ENCODE measurements around the gene LECT2. TPM values are rescaled to one million over a fixed set of nuclear protein-coding genes. Genes with fewer than 3 reads are reported as not detected.

Gene LECT2
- total and polyA plus RNA-seq, 2 experiments from 2014 or later = 0.45 TPM; not detected in 1

DNA sequence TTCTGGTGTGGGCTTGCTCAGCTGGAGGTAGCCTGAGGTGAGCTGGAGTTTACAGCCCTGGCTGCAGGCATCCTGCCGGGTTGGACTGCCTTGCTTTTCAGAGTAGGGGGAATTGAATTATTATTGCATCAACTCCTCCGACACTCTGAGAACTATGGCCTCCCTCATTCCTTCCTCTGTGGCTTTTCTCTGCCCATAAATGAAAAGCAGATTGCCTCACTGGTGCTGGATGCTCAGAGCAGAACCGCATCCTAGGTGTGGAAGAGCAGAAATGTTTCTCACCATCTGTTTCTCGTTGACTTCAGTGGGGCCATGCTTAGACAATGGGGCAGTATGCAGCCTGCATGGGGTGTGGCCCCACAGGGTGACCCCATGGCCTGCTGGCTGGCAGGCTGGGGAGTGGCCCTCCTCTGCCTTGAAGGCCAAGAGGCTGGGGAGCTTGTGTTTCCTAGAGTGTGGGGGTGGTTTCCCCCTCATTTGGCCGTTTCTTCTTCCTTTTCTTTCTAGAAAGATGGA lies 46.7 kb upstream of the LECT2 start (continued):
- TF ChIP-seq STAT1 (IDR thresholded peaks at IDR 0.05; ENCODE audit: unreplicated experiment) = no peak
- no peak for TF ChIP-seq JUNB (IDR thresholded peaks at IDR 0.05; ENCODE audit: unreplicated experiment)
- no peak for TF ChIP-seq NANOG (IDR thresholded peaks at IDR 0.05; ENCODE audit: borderline replicate concordance)
- TF ChIP-seq, protein P1, sequence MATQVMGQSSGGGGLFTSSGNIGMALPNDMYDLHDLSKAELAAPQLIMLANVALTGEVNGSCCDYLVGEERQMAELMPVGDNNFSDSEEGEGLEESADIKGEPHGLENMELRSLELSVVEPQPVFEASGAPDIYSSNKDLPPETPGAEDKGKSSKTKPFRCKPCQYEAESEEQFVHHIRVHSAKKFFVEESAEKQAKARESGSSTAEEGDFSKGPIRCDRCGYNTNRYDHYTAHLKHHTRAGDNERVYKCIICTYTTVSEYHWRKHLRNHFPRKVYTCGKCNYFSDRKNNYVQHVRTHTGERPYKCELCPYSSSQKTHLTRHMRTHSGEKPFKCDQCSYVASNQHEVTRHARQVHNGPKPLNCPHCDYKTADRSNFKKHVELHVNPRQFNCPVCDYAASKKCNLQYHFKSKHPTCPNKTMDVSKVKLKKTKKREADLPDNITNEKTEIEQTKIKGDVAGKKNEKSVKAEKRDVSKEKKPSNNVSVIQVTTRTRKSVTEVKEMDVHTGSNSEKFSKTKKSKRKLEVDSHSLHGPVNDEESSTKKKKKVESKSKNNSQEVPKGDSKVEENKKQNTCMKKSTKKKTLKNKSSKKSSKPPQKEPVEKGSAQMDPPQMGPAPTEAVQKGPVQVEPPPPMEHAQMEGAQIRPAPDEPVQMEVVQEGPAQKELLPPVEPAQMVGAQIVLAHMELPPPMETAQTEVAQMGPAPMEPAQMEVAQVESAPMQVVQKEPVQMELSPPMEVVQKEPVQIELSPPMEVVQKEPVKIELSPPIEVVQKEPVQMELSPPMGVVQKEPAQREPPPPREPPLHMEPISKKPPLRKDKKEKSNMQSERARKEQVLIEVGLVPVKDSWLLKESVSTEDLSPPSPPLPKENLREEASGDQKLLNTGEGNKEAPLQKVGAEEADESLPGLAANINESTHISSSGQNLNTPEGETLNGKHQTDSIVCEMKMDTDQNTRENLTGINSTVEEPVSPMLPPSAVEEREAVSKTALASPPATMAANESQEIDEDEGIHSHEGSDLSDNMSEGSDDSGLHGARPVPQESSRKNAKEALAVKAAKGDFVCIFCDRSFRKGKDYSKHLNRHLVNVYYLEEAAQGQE (IDR thresholded peaks at IDR 0.05; ENCODE audit: unreplicated experiment) = no peak
- no peak for TF ChIP-seq EZH2phosphoT487 (IDR thresholded peaks at IDR 0.05; ENCODE audit: unreplicated experiment)
- no peak for TF ChIP-seq POLR2AphosphoS5 (IDR thresholded peaks at IDR 0.05; ENCODE audit: low read depth)
- TF ChIP-seq EZH2 (IDR thresholded peaks at IDR 0.05; ENCODE audit: low read depth, unreplicated experiment) = no peak
- no peak for TF ChIP-seq ETS1 (IDR thresholded peaks at IDR 0.05)
- no peak for TF ChIP-seq ZNF114 (CRISPR knock-in tag; IDR thresholded peaks at IDR 0.05)
- TF ChIP-seq, protein P2, sequence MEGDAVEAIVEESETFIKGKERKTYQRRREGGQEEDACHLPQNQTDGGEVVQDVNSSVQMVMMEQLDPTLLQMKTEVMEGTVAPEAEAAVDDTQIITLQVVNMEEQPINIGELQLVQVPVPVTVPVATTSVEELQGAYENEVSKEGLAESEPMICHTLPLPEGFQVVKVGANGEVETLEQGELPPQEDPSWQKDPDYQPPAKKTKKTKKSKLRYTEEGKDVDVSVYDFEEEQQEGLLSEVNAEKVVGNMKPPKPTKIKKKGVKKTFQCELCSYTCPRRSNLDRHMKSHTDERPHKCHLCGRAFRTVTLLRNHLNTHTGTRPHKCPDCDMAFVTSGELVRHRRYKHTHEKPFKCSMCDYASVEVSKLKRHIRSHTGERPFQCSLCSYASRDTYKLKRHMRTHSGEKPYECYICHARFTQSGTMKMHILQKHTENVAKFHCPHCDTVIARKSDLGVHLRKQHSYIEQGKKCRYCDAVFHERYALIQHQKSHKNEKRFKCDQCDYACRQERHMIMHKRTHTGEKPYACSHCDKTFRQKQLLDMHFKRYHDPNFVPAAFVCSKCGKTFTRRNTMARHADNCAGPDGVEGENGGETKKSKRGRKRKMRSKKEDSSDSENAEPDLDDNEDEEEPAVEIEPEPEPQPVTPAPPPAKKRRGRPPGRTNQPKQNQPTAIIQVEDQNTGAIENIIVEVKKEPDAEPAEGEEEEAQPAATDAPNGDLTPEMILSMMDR (conservative IDR thresholded peaks at IDR 0.05; ENCODE audit: low read depth in 2 of 2) = no peak

DNA sequence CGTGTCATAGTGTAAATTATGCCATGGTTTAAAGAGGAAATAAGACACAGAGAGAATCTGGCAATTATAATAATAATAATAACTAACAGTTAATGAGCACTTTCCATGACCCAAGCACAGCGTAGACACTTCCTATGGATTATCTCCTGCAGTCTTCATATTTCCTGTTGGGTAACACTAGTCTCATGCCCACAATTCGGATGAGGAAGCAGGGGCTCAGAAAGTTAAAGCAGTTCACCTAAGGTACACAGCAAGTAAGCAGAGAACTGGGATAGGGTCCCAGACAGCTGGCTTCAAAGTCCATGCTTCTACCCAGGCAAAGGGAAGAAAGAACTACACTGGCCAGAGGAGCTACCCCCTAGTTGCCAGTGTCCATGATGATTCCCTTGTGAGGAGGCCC lies 46.1 kb upstream of the LECT2 start:
- Mint-ChIP-seq H3K27ac (no peak overlapping the region), H3K4me1 (no peaks in the 10 kb centered on the region), H3K4me3 (no peak overlapping the region), H3K9me3 (no peaks in the 10 kb centered on the region), H3K27me3 (ENCODE audit: insufficient read depth, low read depth, poor library complexity) (peaks cover 2% of the 10 kb centered on the region), H3K36me3 (ENCODE audit: low read depth) (no peaks in the 10 kb centered on the region)
- Histone ChIP-seq H3K79me2 (replicated peaks; ENCODE audit: insufficient read depth) (no peaks in the 10 kb centered on the region), H3K36me3 (ENCODE audit: insufficient read depth) (no peaks in the 10 kb centered on the region), H3F3A (replicated peaks; ENCODE audit: low read depth) (no peaks in the 10 kb centered on the region), H3K4me3 (no peak overlapping the region), H4K20me1 (replicated peaks; ENCODE audit: insufficient read depth) (no peaks in the 10 kb centered on the region), H3K4me1 (ENCODE audit: insufficient read depth) (no peaks in the 10 kb centered on the region), H3K9me2 (ENCODE audit: insufficient read depth) (no peaks in the 10 kb centered on the region), H3K27ac (ENCODE audit: low read depth) (no peak overlapping the region), H2AFZ (no peak overlapping the region; the same call in 1 of the 2 replicates), H3K27me3 (ENCODE audit: insufficient read depth) (no peaks in the 10 kb centered on the region), H3K4me2 (no peak overlapping the region)
- no peak for ATAC-seq
- DNase-seq (ENCODE audit: low spot score) = no peak
- TF ChIP-seq POLR2AphosphoS5 (IDR thresholded peaks at IDR 0.05; ENCODE audit: low read depth) (no peak), ETS1 (IDR thresholded peaks at IDR 0.05) (no peak), ZNF462 (CRISPR knock-in tag; IDR thresholded peaks at IDR 0.05) (no peak), EZH2 (IDR thresholded peaks at IDR 0.05; ENCODE audit: low read depth, unreplicated experiment) (no peak)
